GM19099 (cell line): Measurements from ENCODE around the gene TBC1D22A.

Experiments used
- POLR2A ChIP-seq: IDR thresholded peaks from 3 replicates; pipeline ENCODE4 v1.6.1; 2011; ENCODE audit warnings: low read depth; ENCODE audit not compliant: insufficient read length; ENCODE audit errors: extremely low read depth

Gene TBC1D22A

GRCh38 chr22:46799626-46800025 is 37.2 kb downstream of the TBC1D22A start:
- TF ChIP-seq POLR2A, result no peak

GRCh38 chr22:46800102-46800857 is 37.8 kb downstream of the TBC1D22A start:
- TF ChIP-seq POLR2A, result no peak

- TF ChIP-seq POLR2A, result no peak
Observed at GRCh38 chr22:46801331-46801811, 38.9 kb downstream of the TBC1D22A start.

- TF ChIP-seq POLR2A, result no peak
Observed at GRCh38 chr22:46801826-46802607, 39.6 kb downstream of the TBC1D22A start.

- no peak for TF ChIP-seq POLR2A
Observed at GRCh38 chr22:46802608-46803027, 40.2 kb downstream of the TBC1D22A start.

- no peak for TF ChIP-seq POLR2A
Observed at GRCh38 chr22:46803031-46803880, 40.8 kb downstream of the TBC1D22A start.

GRCh38 chr22:46803936-46804335 is 41.5 kb downstream of the TBC1D22A start:
- no peak for TF ChIP-seq POLR2A

- no peak for TF ChIP-seq POLR2A
Observed at GRCh38 chr22:46806794-46807193, 44.3 kb downstream of the TBC1D22A start.

- no peak for TF ChIP-seq POLR2A
Observed at GRCh38 chr22:46807458-46807857, 45.0 kb downstream of the TBC1D22A start.

GRCh38 chr22:46809153-46809885 is 46.9 kb downstream of the TBC1D22A start:
- TF ChIP-seq POLR2A, result no peak

- TF ChIP-seq POLR2A, result no peak
Observed at GRCh38 chr22:46810856-46811786, 48.7 kb downstream of the TBC1D22A start.

- TF ChIP-seq POLR2A, result no peak
Observed at GRCh38 chr22:46812034-46812605, 49.7 kb downstream of the TBC1D22A start.

- no peak for TF ChIP-seq POLR2A
Observed at GRCh38 chr22:46812788-46813187, 50.3 kb downstream of the TBC1D22A start.
